Prostate gland (tissue), 2 donors: ENCODE results near the gene HCFC1. TPM values are rescaled to one million over a fixed set of nuclear protein-coding genes. Genes with fewer than 3 reads are reported as not detected.

Source experiments
- DNase-seq: peaks from one replicate; pipeline ENCODE4 v3.0.0-alpha.2; 2019; ENCODE audit warnings: low spot score
- H3K27ac ChIP-seq, 2 donors: fragments of 200-600 bp; sonication (generic); 2 replicates each; pipeline ENCODE4 v1.5.1; 2017 to 2019
- H3K27me3 ChIP-seq: fragments of 200-600 bp; sonication (generic); replicated peaks from 2 replicates; pipeline ENCODE4 v1.5.1; 2019; ENCODE audit not compliant: insufficient read depth
- H3K36me3 ChIP-seq, 2 donors: fragments of 200-600 bp; sonication (generic); 1 replicate in 1 of 2; 2 replicates in 1 of 2; pipeline versions ENCODE4 v1.5.1 to v1.8.1; 2017 to 2019
- H3K4me1 ChIP-seq: fragments of 200-600 bp; sonication (generic); replicated peaks from 2 replicates; pipeline ENCODE4 v1.5.1; 2019
- H3K4me3 ChIP-seq, 2 donors: fragments of 200-600 bp; sonication (generic); 2 replicates each; pipeline ENCODE4 v1.5.1; 2017 to 2019
- H3K9me3 ChIP-seq: fragments of 200-600 bp; sonication (generic); 2 replicates; pipeline ENCODE4 v1.5.1; 2017
- CTCF ChIP-seq, 4 experiments: fragments of 200-600 bp in 2 of 4; fragments of 450-650 bp in 2 of 4; sonication (generic) in 2 of 4; IDR thresholded peaks; 1 replicate in 3 of 4; 2 replicates in 1 of 4; pipeline ENCODE4 v1.5.1; 2016 to 2019; ENCODE audit warnings: antibody characterized with exemption in 4 of 4, mild to moderate bottlenecking in 2 of 4, moderate library complexity in 2 of 4
- POLR2A ChIP-seq: fragments of 450-650 bp; IDR thresholded peaks from one replicate; pipeline ENCODE4 v1.6.1; 2016; ENCODE audit warnings: antibody characterized with exemption, mild to moderate bottlenecking
- POLR2AphosphoS5 ChIP-seq: sonication (generic); formaldehyde crosslinking; IDR thresholded peaks from one replicate; pipeline ENCODE4 v1.6.1; 2017; ENCODE audit warnings: antibody characterized with exemption
- WGBS: methylation state at CpG from one replicate; pipeline ENCODE4 v1.1.5; 2018; 5-methylcytosine and 5-hydroxymethylcytosine counted together
- intact Hi-C: fragments of 100-400 bp; cut with DNase I; formaldehyde crosslinking; loops from one replicate; pipeline ENCODE4 v1.14.2; 2022
- total RNA-seq, 2 donors: library from RNA; depleted of rRNA; stranded (reverse); fragments of >200 nt; gene quantifications; one replicate each; pipeline ENCODE4 v1.1.0, GENCODE V29; 2016

HCFC1 gene
- total RNA-seq, 2 donors from 2014 or later: 67.7 to 115 TPM

- DNase-seq: no peak
- intact Hi-C loops: no loop called here
- peak overlapping the region; percentile 39 to 45 for H3K4me3 ChIP-seq
Observed at GRCh38 chrX:153926858-153927671, 44.6 kb downstream of the HCFC1 start.

GRCh38 chrX:153926552-153926857 lies 45.1 kb downstream of the HCFC1 start:
- intact Hi-C loops: no loop called here
- Histone ChIP-seq H3K27me3 (no peaks in the 10 kb centered on the region), H3K27ac (peak overlapping the region; percentile 33 to 88), H3K4me3 (no peak overlapping the region), H3K9me3 (no peaks in the 10 kb centered on the region), H3K36me3 (no peaks in the 10 kb centered on the region), H3K4me1 (no peaks in the 10 kb centered on the region)
- TF ChIP-seq POLR2A (no peak), CTCF (IDR thresholded peaks at IDR 0.05) (no peak), POLR2AphosphoS5 (no peak)
- WGBS: 20% methylated on average over 2 of the region's 4 CpGs
- no peak for DNase-seq

More at GRCh38 chrX:153926858-153927671, 44.6 kb downstream of the HCFC1 start:
- H3K4me1 ChIP-seq: no peaks in the 10 kb centered on the region
- 7% methylated on average over 12 of the region's 31 CpGs for WGBS
- H3K9me3 ChIP-seq: no peaks in the 10 kb centered on the region
- H3K36me3 ChIP-seq: no peaks in the 10 kb centered on the region
- no peaks in the 10 kb centered on the region for H3K27me3 ChIP-seq
- H3K27ac ChIP-seq: peak overlapping the region; percentile 88 to 91
- TF ChIP-seq POLR2AphosphoS5 (no peak), POLR2A (no peak), CTCF (IDR thresholded peaks at IDR 0.05) (no peak)

- WGBS: 35% methylated on average over 16 of the region's 59 CpGs
- Histone ChIP-seq H3K9me3 (no peaks in the 10 kb centered on the region), H3K36me3 (no peaks in the 10 kb centered on the region), H3K27ac (peak within 1 kb of the TSS; percentile 88 to 91), H3K27me3 (no peaks in the 10 kb centered on the region), H3K4me3 (no peak within 1 kb of the TSS), H3K4me1 (no peaks in the 10 kb centered on the region)
- DNase-seq: no peak
- TF ChIP-seq POLR2A (no peak), POLR2AphosphoS5 (no peak), CTCF (IDR thresholded peaks at IDR 0.05) (no peak)
- intact Hi-C loops: no loop called here
Observed at GRCh38 chrX:153925739-153926551, 45.7 kb downstream of the HCFC1 start, which contains the start of gene ARHGAP4. Gene ARHGAP4 (minus strand): TSS chrX:153926264. CDS start chrX:153926202, 62 bp downstream.

- Histone ChIP-seq H3K4me3 (no peak overlapping the region), H3K9me3 (no peaks in the 10 kb centered on the region), H3K27me3 (no peaks in the 10 kb centered on the region), H3K4me1 (no peaks in the 10 kb centered on the region), H3K27ac (no peak overlapping the region), H3K36me3 (no peaks in the 10 kb centered on the region)
- TF ChIP-seq POLR2A: no peak
- TF ChIP-seq POLR2AphosphoS5: no peak
- TF ChIP-seq CTCF (IDR thresholded peaks at IDR 0.05): no peak
- intact Hi-C loops: no loop called here
- no peak for DNase-seq
- WGBS: 86% methylated on average over 4 of the region's 4 CpGs
Observed at GRCh38 chrX:153925387-153925738, 46.3 kb downstream of the HCFC1 start.
